ENCODE data around the gene C19orf33. TPM values are rescaled to one million over a fixed set of nuclear protein-coding genes. Genes with fewer than 3 reads are reported as not detected.
A peak's percentile ranks its signal among the peaks of the same experiment; 100 is the strongest.

Gene C19orf33
- total and polyA plus RNA-seq, 7 donors: 3.4 to 7.1 (median 3.7) TPM; not detected in 2

GRCh38 chr19:38350883-38351282 lies 46.8 kb downstream of the C19orf33 start:
- Histone ChIP-seq H3K27me3 (ENCODE audit: insufficient read depth in 3 of 3, low read length in 2 of 3) (peaks cover 0 to 17% (median 7%) of the 10 kb centered on the region in 3 donors), H3K36me3 (ENCODE audit: insufficient read depth in 1 of 2, low read depth in 1 of 2) (no peaks in the 10 kb centered on the region), H3K4me3 (no peak overlapping the region), H3K4me1 (no peaks in the 10 kb centered on the region), H3K27ac (no peak overlapping the region), H3K9me3 (no peaks in the 10 kb centered on the region)
- ATAC-seq (no peak), DNase-seq (no peak)
- TF ChIP-seq CTCF (IDR thresholded peaks at IDR 0.05): no peak
- WGBS, 3 donors: 60 to 73% (median 68%) methylated on average over 3 of the region's 3 CpGs
- intact Hi-C loops (cut with DNase I): no loop called here

GRCh38 chr19:38351865-38352395 lies 47.9 kb downstream of the C19orf33 start:
- no peaks in the 10 kb centered on the region for H3K4me1 ChIP-seq
- ATAC-seq (peak in 3 of 4 donors; percentile 9 to 14 (median 11)), DNase-seq (no peak)
- H3K36me3 ChIP-seq (ENCODE audit: insufficient read depth in 1 of 2, low read depth in 1 of 2): no peaks in the 10 kb centered on the region
- no peak overlapping the region for H3K4me3 ChIP-seq
- H3K27me3 ChIP-seq (ENCODE audit: insufficient read depth in 3 of 3, low read length in 2 of 3): peaks cover 0 to 27% (median 14%) of the 10 kb centered on the region in 3 donors
- intact Hi-C loops (cut with DNase I): no loop called here
- H3K9me3 ChIP-seq: no peaks in the 10 kb centered on the region
- no peak for TF ChIP-seq CTCF (IDR thresholded peaks at IDR 0.05)
- H3K27ac ChIP-seq: no peak overlapping the region
- 36 to 44% (median 41%) methylated on average over 9 of the region's 9 CpGs for WGBS, 3 donors

GRCh38 chr19:38352611-38353010 lies 48.6 kb downstream of the C19orf33 start:
- peak in 1 of 4 donors; percentile 28 for ATAC-seq
- Histone ChIP-seq H3K9me3 (no peaks in the 10 kb centered on the region), H3K4me1 (no peaks in the 10 kb centered on the region), H3K27ac (no peak overlapping the region), H3K27me3 (ENCODE audit: insufficient read depth in 3 of 3, low read length in 2 of 3) (peaks cover 0 to 28% (median 14%) of the 10 kb centered on the region in 3 donors), H3K4me3 (no peak overlapping the region), H3K36me3 (ENCODE audit: insufficient read depth in 1 of 2, low read depth in 1 of 2) (no peaks in the 10 kb centered on the region)
- no peak for DNase-seq
- WGBS, 3 donors: 27 to 34% (median 33%) methylated on average over 7 to 8 of the region's 8 CpGs
- TF ChIP-seq CTCF (IDR thresholded peaks at IDR 0.05): no peak
- intact Hi-C loops (cut with DNase I): no loop called here

Other genes starting within 250 kb of the C19orf33 start
- not detected for gene DPF1, start 80.0 kb upstream of the C19orf33 start, total RNA-seq
- gene DPF1, start 80.0 kb upstream of the C19orf33 start, polyA plus RNA-seq: under 1 TPM; 0.07 to 0.17 (median 0.16) TPM
- 10 to 100 TPM in 3 of 4 donors, 1 to 10 TPM in 1; 9.2 to 17.0 (median 11.3) TPM for gene PPP1R14A, start 47.9 kb upstream of the C19orf33 start, total RNA-seq
- gene PPP1R14A, start 47.9 kb upstream of the C19orf33 start, polyA plus RNA-seq: 10 to 100 TPM in 2 of 3 donors, 1 to 10 TPM in 1; 9.9 to 18.7 (median 12.1) TPM
- 1 to 10 TPM in 2 of 4 donors, under 1 TPM in 2; 0.95 to 2.2 (median 1.2) TPM for gene SPINT2, start 39.7 kb upstream of the C19orf33 start, total RNA-seq
- 1 to 10 TPM in 1 of 3 donors, under 1 TPM in 2; 0.49 to 1.1 (median 0.59) TPM for gene SPINT2, start 39.7 kb upstream of the C19orf33 start, polyA plus RNA-seq
- gene YIF1B, start 11.7 kb downstream of the C19orf33 start, total RNA-seq: 10 to 100 TPM; 20.1 to 27.2 (median 21.6) TPM
- gene YIF1B, start 11.7 kb downstream of the C19orf33 start, polyA plus RNA-seq: 10 to 100 TPM; 38.8 to 57.7 (median 42.7) TPM
- gene KCNK6, start 15.6 kb downstream of the C19orf33 start, total RNA-seq: under 1 TPM; 0.54 to 0.69 (median 0.64) TPM
- under 1 TPM; 0.21 to 0.42 (median 0.39) TPM for gene KCNK6, start 15.6 kb downstream of the C19orf33 start, polyA plus RNA-seq
- gene CATSPERG, start 31.6 kb downstream of the C19orf33 start, total RNA-seq: 1 to 10 TPM in 3 of 4 donors, under 1 TPM in 1; 0.81 to 2.1 (median 1.6) TPM
- gene CATSPERG, start 31.6 kb downstream of the C19orf33 start, polyA plus RNA-seq: 1 to 10 TPM in 2 of 3 donors, under 1 TPM in 1; 0.75 to 2.6 (median 1.5) TPM
- gene PSMD8, start 70.3 kb downstream of the C19orf33 start, total RNA-seq: 100 to 1,000 TPM; 348 to 889 (median 587) TPM
- gene PSMD8, start 70.3 kb downstream of the C19orf33 start, polyA plus RNA-seq: 1,000 to 10,000 TPM in 1 of 3 donors, 100 to 1,000 TPM in 2; 719 to 1,414 (median 791) TPM
- under 1 TPM in 2 of 4 donors, not detected in 2; 0.18 to 0.34 TPM for gene GGN, start 83.8 kb downstream of the C19orf33 start, total RNA-seq
- under 1 TPM in 2 of 3 donors, not detected in 1; 0.04 to 0.21 TPM for gene GGN, start 83.8 kb downstream of the C19orf33 start, polyA plus RNA-seq
- gene SPRED3, start 84.4 kb downstream of the C19orf33 start, total RNA-seq: 1 to 10 TPM in 3 of 4 donors, under 1 TPM in 1; 0.69 to 2.1 (median 1.5) TPM
- gene SPRED3, start 84.4 kb downstream of the C19orf33 start, polyA plus RNA-seq: 1 to 10 TPM in 1 of 3 donors, under 1 TPM in 2; 0.01 to 1.0 (median 0.10) TPM
- 1 to 10 TPM; 1.1 to 4.5 (median 1.4) TPM for gene FAM98C, start 98.8 kb downstream of the C19orf33 start, total RNA-seq
- 1 to 10 TPM; 1.4 to 6.6 (median 1.8) TPM for gene FAM98C, start 98.8 kb downstream of the C19orf33 start, polyA plus RNA-seq
- gene RASGRP4, start 122.0 kb downstream of the C19orf33 start, total RNA-seq: 1 to 10 TPM in 1 of 4 donors, under 1 TPM in 3; 0.44 to 2.0 (median 0.80) TPM
- gene RASGRP4, start 122.0 kb downstream of the C19orf33 start, polyA plus RNA-seq: under 1 TPM; 0.17 to 0.31 (median 0.25) TPM
- gene RYR1, start 129.4 kb downstream of the C19orf33 start, total RNA-seq: 1,000 to 10,000 TPM in 2 of 4 donors, 100 to 1,000 TPM in 2; 572 to 1,211 (median 883) TPM
- gene RYR1, start 129.4 kb downstream of the C19orf33 start, polyA plus RNA-seq: 100 to 1,000 TPM in 2 of 3 donors, 10 to 100 TPM in 1; 56.0 to 278 (median 122) TPM

Data from psoas muscle (tissue), 8 donors.